Measurements from ENCODE around the gene PCED1A. TPM values are rescaled to one million over a fixed set of nuclear protein-coding genes. Genes with fewer than 3 reads are reported as not detected.

Gene PCED1A
- total and polyA plus RNA-seq, 7 donors = 8.6 to 28.0 (median 19.8) TPM

DNA sequence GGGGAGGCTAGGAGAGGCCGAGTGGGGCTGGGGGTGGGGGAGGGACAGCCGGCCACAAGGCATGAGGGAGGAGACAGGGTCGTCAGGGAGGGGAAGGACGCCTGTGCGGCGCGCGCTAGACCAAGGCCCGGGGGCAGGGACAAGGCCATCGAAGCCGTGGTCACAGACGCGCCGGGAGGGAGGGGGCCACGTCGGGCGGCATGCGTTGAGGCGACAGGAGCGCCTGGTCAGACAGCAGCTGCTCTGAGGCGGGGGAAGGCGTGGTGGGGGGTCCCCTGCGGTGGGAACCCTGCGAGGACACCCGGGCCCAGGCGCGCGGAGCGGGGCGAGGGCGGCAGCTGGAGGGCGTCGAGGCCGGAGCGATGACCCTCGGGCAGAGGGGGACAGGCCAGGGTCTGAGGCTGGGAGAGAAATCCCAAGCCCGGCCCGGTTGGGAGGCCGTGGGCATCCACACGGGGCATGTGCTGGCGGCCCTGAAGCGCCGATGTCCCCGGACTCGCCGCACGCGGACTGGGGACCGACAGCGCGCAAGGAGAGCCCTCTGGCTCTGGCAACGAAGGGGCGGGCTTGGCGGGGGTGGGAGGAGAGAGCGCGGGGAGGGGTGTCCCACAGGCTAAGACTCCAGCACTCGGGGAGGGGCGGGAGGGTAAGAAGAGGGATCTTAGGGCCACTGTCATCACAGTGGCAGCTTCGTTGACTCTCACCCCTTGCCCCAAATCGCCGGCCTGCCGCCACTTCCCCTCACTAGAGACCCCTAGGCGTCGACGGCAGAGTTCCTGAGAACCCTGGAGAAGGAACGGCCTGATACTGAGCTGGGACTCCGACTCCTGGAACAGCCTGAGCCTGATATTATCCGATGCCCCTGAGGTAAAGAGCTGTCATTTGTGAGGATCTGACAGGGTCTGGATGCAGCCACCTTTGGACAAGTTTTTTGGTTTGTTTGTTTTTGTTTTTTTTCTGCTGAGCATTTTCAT lies 19.3 kb downstream of the PCED1A start:
- no peak for TF ChIP-seq POLR2A (IDR thresholded peaks at IDR 0.05)
- TF ChIP-seq EP300 (IDR thresholded peaks at IDR 0.05) = no peak
- no peak for TF ChIP-seq POLR2AphosphoS5 (IDR thresholded peaks at IDR 0.05)
- TF ChIP-seq, protein P1, sequence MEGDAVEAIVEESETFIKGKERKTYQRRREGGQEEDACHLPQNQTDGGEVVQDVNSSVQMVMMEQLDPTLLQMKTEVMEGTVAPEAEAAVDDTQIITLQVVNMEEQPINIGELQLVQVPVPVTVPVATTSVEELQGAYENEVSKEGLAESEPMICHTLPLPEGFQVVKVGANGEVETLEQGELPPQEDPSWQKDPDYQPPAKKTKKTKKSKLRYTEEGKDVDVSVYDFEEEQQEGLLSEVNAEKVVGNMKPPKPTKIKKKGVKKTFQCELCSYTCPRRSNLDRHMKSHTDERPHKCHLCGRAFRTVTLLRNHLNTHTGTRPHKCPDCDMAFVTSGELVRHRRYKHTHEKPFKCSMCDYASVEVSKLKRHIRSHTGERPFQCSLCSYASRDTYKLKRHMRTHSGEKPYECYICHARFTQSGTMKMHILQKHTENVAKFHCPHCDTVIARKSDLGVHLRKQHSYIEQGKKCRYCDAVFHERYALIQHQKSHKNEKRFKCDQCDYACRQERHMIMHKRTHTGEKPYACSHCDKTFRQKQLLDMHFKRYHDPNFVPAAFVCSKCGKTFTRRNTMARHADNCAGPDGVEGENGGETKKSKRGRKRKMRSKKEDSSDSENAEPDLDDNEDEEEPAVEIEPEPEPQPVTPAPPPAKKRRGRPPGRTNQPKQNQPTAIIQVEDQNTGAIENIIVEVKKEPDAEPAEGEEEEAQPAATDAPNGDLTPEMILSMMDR (IDR thresholded peaks at IDR 0.05) = no peak
- DNase-seq = no peak
- no peaks in the 10 kb centered on the region for H3K9me3 ChIP-seq
- H3K4me3 ChIP-seq = no peak overlapping the region
- no peaks in the 10 kb centered on the region for H3K36me3 ChIP-seq
- 11 to 15% methylated on average over 68 of the region's 68 CpGs for WGBS, 2 donors
- peaks cover 11 to 51% (median 33%) of the 10 kb centered on the region in 3 donors for H3K27me3 ChIP-seq
- peaks cover 0 to 4% (median 1%) of the 10 kb centered on the region in 4 donors for H3K4me1 ChIP-seq
- H3K27ac ChIP-seq = no peak overlapping the region
- intact Hi-C loops (cut with DNase I) = no loop called here

DNA sequence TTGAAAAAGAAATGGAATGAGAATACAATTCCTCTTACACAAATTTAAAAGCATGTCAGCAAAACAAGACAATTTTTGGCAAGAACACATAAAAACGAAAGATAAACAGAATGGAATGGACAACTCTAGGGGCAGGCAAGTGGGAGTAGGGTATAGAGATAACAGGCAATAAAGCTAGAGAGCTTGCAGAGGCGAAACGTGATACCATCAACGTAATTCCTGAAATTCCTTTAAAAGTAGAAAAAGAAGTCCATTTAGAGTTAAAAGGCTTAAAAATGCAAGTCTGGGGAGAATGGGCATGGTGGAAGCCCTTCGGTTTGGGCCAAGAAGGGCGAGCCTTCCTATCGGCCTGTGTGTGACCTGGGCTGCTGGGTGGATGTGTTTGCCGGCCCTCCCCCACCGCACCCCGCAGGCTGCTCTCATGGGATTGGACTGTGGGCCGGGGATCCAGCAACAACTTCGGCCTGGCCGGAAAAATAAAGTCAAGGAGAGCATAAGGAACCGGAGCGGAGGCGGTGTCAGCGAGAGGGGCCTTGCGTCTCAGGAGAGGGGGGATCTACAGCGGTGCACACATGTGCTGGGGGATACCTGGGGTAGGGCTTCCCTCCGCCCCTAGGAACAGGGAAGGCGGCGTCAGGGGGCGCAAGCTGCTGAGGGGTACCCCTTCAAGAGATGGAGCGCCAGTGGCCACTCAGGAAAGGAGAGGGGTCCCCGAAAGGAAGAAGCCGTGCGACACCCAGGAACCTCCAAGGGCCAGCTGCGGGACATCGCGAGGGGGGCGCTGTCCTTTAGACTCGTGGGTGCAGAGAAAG lies 20.2 kb downstream of the PCED1A start:
- DNase-seq = no peak

DNA sequence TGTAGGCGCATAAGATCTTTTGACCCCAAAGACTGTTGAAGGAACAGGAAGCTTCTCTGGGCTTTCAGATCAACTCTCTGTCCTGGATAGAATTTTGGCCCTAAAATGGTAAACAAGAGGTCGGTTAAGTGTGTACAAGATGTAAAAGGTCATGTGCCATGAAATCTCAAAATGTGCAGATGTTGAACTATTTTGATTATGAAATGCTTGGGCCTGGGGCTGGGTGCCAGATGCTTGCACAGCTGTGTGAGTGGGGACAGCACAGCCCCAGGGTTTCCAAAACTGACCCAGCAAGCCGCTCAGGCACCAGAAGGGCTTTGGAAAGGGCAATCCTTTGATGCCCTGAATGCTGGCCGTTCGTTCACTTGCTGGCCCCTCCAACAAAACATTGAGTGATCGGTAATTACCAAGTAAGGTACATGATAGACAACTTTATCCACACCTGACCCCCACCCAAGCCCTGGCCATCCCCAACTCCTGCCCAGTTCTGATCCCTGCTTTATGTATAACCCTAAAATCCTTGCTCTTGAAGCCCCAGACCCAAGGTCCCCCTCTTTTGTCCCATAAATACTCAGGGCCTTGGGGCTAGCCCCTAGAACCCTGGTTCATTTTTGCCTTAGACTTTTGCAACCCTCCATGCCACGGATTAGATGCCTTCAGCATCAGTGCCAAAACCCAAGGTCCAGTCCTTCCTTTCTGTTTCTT lies 22.4 kb downstream of the PCED1A start:
- WGBS, 2 donors = 84% methylated on average over 7 of the region's 7 CpGs
- Histone ChIP-seq H3K27ac (no peak overlapping the region), H3K27me3 (peaks cover 11 to 46% (median 33%) of the 10 kb centered on the region in 3 donors), H3K36me3 (no peaks in the 10 kb centered on the region), H3K4me3 (no peak overlapping the region), H3K4me1 (peaks cover 0 to 10% (median 1%) of the 10 kb centered on the region in 4 donors), H3K9me3 (no peaks in the 10 kb centered on the region)
- intact Hi-C loops (cut with DNase I) = no loop called here
- no peak for DNase-seq
- TF ChIP-seq EP300 (IDR thresholded peaks at IDR 0.05) = no peak
- no peak for TF ChIP-seq POLR2AphosphoS5 (IDR thresholded peaks at IDR 0.05)
- TF ChIP-seq, protein P1 (IDR thresholded peaks at IDR 0.05) = no peak
- TF ChIP-seq POLR2A (IDR thresholded peaks at IDR 0.05) = no peak

More for the DNA sequence above, 20.2 kb downstream of the PCED1A start:
- no peak overlapping the region for H3K27ac ChIP-seq
- no peaks in the 10 kb centered on the region for H3K9me3 ChIP-seq
- peaks cover 11 to 46% (median 33%) of the 10 kb centered on the region in 3 donors for H3K27me3 ChIP-seq
- peaks cover 0 to 4% (median 1%) of the 10 kb centered on the region in 4 donors for H3K4me1 ChIP-seq
- no peak overlapping the region for H3K4me3 ChIP-seq
- TF ChIP-seq, protein P1 (IDR thresholded peaks at IDR 0.05) = no peak
- TF ChIP-seq POLR2AphosphoS5 (IDR thresholded peaks at IDR 0.05) (no peak), POLR2A (IDR thresholded peaks at IDR 0.05) (no peak), EP300 (IDR thresholded peaks at IDR 0.05) (no peak)
- WGBS, 2 donors = 31 to 45% methylated on average over 32 of the region's 32 CpGs
- intact Hi-C loops (cut with DNase I) = no loop called here
- no peaks in the 10 kb centered on the region for H3K36me3 ChIP-seq

DNA sequence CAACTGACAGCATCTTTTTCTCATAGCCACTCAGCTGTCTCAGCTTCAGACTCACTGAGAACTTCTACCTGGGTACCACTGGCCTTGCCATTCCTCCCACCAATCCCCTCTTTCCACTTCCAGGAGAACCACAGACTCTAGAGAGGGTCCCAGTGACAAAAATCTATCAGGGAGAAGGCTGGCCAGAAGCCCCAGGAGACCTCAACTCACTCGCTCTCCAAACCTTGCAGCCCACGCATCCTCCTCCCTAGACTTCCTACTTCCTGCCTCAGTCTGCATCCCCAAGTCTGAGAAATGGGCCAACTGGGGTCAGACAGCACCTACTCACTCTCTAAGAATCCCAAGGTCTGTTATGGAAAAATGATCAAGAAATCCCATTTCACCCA lies 23.1 kb downstream of the PCED1A start:
- Histone ChIP-seq H3K9me3 (peaks cover 0 to 2% (median 0%) of the 10 kb centered on the region in 4 donors), H3K36me3 (no peaks in the 10 kb centered on the region), H3K27me3 (peaks cover 11 to 49% (median 33%) of the 10 kb centered on the region in 3 donors), H3K4me1 (peaks cover 0 to 10% (median 1%) of the 10 kb centered on the region in 4 donors), H3K27ac (no peak overlapping the region), H3K4me3 (no peak overlapping the region)
- intact Hi-C loops (cut with DNase I) = no loop called here
- WGBS, 2 donors = 92 to 93% methylated on average over 2 of the region's 2 CpGs
- no peak for TF ChIP-seq POLR2AphosphoS5 (IDR thresholded peaks at IDR 0.05)
- TF ChIP-seq EP300 (IDR thresholded peaks at IDR 0.05) = no peak
- TF ChIP-seq POLR2A (IDR thresholded peaks at IDR 0.05) = no peak
- TF ChIP-seq, protein P1 (IDR thresholded peaks at IDR 0.05) = no peak
- no peak for DNase-seq

Data from sigmoid colon (tissue), 7 donors.